GM18951 (cell line): ENCODE measurements around the gene DOK7.

ENCODE experiments used
- POLR2A ChIP-seq: IDR thresholded peaks from 4 replicates; pipeline ENCODE4 v1.6.1; 2011; ENCODE audit warnings: mild to moderate bottlenecking; ENCODE audit not compliant: insufficient read length, insufficient read depth; ENCODE audit errors: extremely low read depth
- in situ Hi-C: fragments of 300-500 bp; cut with MboI; formaldehyde crosslinking; loops from one replicate; pipeline ENCODE4 v1.12.0; 2022; ENCODE audit warnings: low sequenced_read_pairs, mixed read lengths, inconsistent platforms; ENCODE audit not compliant: unreplicated experiment

DOK7 gene

GRCh38 chr4:3515646-3516045, 52.5 kb downstream of the DOK7 start:
- in situ Hi-C loops, result no loop called here
- TF ChIP-seq POLR2A, result no peak

DNA sequence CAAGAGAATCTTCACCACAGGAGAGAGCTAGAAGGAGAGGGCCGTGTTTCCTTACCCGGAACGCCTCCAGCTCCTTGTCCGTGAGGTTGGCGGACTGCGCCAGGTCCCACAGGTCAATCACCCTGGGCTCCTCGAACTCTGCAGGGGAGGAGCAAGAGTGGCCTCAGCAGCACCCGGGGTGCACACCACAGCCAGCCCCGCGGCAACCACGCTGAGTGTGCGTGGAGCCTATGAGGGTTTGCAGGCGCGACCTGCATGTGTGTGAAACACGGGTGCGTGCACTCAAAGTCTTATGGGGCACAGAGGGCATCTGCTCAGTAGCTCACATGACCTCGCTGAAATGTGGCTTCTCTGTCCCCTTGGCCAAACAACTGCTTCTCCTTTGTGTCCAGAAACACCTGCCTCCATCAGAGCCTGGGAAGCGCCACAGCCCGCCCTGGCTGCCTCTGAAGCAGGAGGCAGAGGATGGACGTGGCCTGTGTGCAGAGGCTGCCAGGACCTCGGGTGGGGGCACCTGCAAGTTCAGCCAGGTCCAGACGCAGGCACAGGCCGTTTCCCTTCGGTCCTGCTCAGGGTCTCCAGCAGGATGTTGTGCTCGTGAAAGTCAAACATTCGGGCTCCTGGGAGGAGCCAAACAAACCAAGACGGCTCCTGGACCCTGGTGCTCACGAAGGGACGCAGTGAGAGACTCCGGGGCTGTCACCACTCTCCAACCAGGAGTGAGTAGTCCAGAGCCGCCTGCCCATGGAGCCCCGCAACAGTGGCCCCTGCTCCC, 53.1 kb downstream of the DOK7 start:
- in situ Hi-C loops, result no loop called here
- TF ChIP-seq POLR2A, result no peak

DNA sequence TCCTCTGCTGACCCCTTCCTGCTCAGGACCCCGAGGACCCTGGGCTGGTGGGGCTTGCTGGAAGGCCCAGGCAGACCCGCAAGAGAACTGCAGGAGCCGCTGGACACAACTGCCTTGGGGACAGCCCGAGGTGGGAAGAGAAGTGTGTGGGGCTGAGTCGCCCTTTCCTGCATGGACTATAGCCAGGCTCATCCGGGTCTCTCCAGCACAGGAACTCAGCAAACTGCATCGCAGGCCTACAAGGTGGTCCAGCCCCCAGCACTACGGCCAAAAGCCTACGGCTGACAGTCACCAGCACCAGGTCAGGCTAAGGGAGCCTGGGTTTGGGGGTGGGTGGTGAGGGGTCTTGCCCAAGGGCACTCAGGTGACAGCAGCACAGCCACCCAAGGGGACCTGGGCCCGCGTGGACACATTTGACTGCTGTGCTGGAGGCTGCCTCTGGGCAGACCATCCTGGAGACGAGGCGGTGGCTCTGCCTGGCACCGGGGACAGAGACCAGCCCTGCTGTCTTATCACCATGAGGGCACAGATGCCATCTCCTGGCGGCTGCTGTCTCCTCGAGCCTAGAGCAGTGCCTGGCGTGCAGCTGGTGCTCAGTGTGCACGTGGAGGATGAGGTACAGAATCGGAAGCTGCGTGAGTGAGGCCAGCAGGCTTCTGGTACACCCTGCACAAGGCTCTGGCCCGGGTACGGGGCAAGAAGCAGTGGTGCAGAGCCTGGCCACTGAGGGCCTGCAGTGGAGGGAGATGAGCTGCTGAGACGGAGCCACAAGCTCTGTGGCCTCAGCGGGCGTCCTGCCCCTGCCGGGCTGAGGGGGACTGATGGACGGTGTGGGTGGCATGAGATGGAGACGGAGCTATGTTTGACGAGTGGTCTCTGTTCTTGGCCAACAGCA, 54.0 kb downstream of the DOK7 start:
- no peak for TF ChIP-seq POLR2A
- in situ Hi-C loops, result no loop called here

DNA sequence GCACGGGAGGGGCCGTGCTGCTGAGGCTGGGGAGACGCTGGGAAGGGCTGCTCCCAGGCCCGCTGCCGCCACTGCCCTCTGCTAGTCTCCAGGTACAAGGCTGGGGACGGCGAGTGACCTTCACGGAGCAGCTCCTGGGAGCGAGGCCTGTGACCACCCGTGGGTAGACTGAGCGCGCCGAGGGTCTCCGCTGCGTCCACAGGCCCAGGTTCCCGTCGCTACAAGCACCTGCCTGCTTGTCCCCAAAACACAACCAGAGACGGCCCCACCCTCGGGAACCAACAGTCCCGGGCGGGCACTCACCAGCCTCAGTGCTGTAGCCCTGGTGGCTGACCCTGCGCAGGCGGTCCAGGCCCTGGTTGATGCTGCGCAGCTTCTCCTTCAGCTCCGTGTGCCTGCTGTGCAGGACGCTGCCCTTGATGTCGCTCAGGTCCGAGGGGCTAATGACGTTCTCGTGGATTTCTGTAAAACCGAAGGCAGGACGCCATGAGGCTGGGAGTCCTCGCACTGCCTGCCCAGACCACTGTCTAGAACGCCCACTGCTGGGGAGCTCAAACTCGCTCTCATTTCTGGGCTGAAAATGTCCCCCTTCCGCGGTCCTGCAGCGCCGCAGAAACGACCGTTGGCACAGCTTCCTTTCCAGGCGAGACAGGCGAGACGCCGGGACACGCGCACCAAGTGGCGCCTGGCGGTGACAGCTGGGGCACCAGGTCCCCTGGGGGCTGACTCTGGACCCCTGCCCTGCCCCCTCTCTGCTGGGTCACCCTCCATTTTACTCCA, 54.8 kb downstream of the DOK7 start:
- TF ChIP-seq POLR2A, result no peak

DNA sequence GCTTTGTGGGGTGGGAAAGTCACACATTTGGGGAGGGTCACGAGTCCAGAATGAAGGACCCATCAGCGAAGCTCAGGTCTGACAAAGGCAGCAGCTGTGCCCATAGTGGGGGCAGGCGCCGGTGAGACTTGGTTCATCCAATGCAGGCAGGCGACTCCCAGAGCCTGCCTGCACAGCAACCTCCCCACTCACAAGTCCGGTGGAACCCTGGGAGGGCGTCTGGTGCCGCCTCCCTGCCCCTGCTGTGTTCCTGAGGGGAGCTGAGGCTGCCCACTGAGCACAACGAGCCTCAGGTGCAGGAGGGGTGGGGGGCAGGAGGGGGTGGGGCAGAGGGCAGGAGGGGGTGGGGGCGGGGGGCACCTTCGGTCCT, 55.4 kb downstream of the DOK7 start:
- in situ Hi-C loops, result no loop called here
- no peak for TF ChIP-seq POLR2A

More for the DNA sequence above, 54.8 kb downstream of the DOK7 start:
- in situ Hi-C loops, result no loop called here

GRCh38 chr4:3518941-3519340, 55.8 kb downstream of the DOK7 start:
- TF ChIP-seq POLR2A, result no peak
- in situ Hi-C loops, result no loop called here

- in situ Hi-C loops, result no loop called here
- TF ChIP-seq POLR2A, result no peak
These were observed 56.6 kb downstream of the DOK7 start for GRCh38 chr4:3519468-3520264.

GRCh38 chr4:3520276-3520675, 57.2 kb downstream of the DOK7 start:
- no peak for TF ChIP-seq POLR2A
- in situ Hi-C loops, result no loop called here

DNA sequence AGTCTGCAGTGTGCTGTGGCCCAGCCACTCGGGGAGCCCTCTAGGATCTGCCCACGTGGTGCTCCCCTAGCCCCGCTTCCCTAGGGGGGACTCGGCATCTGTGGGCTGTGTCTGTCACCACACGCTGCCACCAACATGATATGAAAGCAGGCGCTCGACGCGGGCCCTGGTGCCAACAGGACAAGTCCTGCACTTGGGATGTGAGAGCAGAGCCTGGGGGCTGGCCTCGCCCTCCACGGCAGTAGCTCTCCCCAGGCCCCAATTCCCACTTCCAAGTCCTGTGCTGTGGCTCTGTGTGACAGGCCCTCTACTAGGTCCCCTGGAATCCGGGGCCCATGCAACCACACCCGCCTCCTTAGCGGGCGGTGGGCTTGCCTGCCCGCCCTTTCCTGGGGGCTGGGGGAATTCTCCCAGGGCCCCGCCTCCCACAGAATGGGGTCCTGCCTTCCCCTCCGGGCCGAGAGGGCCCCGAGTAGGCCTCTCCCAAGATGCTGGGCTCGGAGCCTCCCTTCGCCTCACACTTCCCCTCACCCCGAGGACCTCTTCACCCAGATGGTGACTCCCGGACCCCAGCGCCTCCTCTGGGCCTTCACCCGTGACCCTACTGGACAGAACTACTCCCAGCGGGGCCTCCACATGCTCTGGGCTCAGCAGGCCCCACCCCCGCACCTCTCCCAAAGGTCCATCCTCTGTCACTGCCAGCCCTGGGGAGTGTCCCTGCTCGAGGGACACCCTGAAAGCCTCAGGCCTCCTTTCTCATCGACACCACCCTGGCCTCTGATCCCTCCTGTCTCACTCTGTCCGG, 57.9 kb downstream of the DOK7 start:
- TF ChIP-seq POLR2A, result no peak

GRCh38 chr4:3521621-3522325, 58.7 kb downstream of the DOK7 start:
- in situ Hi-C loops, result no loop called here
- no peak for TF ChIP-seq POLR2A

More for the DNA sequence above, 57.9 kb downstream of the DOK7 start:
- in situ Hi-C loops, result no loop called here

- in situ Hi-C loops, result no loop called here
- TF ChIP-seq POLR2A, result no peak
These were observed 59.2 kb downstream of the DOK7 start for GRCh38 chr4:3522326-3522640.
